ENCODE measurements around the gene RPS6KA1.
"Not testable (repeated sequence)": the region's sequence is repeated elsewhere in the genome, so short reads cannot be mapped to it uniquely, and the experiment has no call there.

The RPS6KA1 gene

GRCh38 chr1:26603856-26604255, 74.3 kb downstream of the RPS6KA1 start:
- DNase-seq: no peak

- DNase-seq: no peak
Observed at GRCh38 chr1:26607186-26607585, 77.6 kb downstream of the RPS6KA1 start.

GRCh38 chr1:26608895-26609294, 79.3 kb downstream of the RPS6KA1 start:
- DNase-seq: no peak

GRCh38 chr1:26610781-26611180, 81.2 kb downstream of the RPS6KA1 start:
- DNase-seq: no peak

- not testable (repeated sequence) for DNase-seq
Observed at GRCh38 chr1:26612627-26613026, 83.1 kb downstream of the RPS6KA1 start.

DNA sequence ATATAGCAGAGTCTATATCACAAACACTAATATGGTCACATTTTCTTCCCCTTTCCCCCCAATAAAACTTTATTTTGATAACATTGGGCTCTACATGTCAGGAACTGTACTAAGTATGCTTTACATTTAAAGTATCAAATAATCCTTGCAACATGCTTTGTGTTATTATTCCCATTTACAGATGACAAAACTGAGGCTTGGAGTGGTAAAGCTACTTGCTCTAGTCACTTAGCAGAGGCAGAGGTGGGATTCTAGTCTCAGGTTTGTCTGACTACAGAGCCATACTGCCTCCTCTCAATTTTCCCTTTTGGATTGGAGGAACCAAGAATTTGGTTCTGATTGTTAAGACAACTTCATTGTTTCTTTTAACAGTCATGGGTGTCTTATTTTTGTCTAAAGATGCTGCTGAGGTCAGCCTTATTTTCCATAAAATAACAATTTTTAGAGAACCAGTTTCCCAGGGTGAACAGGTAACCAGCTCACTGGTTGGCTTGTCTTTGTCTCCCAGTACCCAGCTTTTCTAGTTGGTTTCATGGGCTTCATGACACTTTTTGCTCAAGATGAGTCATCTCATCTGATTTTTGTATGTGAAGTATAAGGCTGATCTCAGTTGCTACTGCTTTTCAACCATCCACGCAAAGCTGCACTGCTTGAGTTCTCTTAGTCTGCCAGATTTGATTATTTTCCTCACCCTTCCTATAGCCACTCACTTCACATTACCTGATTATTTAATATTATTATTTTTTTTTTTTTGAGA, 85.3 kb downstream of the RPS6KA1 start:
- DNase-seq: no peak

DNA sequence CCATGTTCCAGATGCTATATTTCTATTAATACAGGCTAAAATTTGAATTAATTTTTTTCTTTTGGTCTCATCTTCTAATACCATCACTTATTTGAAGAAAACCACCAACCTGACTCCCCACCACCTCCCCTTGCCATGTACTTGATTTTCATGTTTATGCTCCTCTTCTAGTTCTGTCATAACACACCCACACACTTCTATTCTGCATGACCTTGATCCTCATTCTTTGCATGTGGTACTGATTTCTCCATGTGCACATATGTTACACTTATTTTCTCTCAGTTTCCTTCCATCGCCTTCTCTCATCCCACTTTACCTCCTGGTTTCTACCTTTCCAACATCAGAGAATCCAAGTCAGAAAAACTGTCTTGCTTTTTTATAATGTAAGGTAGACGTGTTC, 87.3 kb downstream of the RPS6KA1 start:
- DNase-seq: no peak

GRCh38 chr1:26618561-26618960, 89.0 kb downstream of the RPS6KA1 start:
- DNase-seq: no peak
